Inferior parietal cortex (tissue), 1 donor: ENCODE results near the gene VPREB1.
"Not testable (repeated sequence)": the region's sequence is repeated elsewhere in the genome, so short reads cannot be mapped to it uniquely, and the experiment has no call there.

Source experiments
- DNase-seq: peaks from one replicate; pipeline ENCODE4 v3.0.0-alpha.2; 2016; ENCODE audit errors: extremely low spot score

The VPREB1 gene

GRCh38 chr22:22245935-22246525, 1.4 kb downstream of the VPREB1 start:
- DNase-seq = no peak

GRCh38 chr22:22246706-22247105, 2.1 kb downstream of the VPREB1 start:
- no peak for DNase-seq

GRCh38 chr22:22248878-22249277, 4.3 kb downstream of the VPREB1 start:
- no peak for DNase-seq

- DNase-seq = not testable (repeated sequence)
Measured at GRCh38 chr22:22250651-22251050, 6.1 kb downstream of the VPREB1 start.

GRCh38 chr22:22256133-22256532, 11.5 kb downstream of the VPREB1 start:
- not testable (repeated sequence) for DNase-seq

GRCh38 chr22:22258597-22259415, 14.2 kb downstream of the VPREB1 start:
- DNase-seq = not testable (repeated sequence)

- DNase-seq = not testable (repeated sequence)
Measured at GRCh38 chr22:22260169-22260568, 15.6 kb downstream of the VPREB1 start.

- not testable (repeated sequence) for DNase-seq
Measured at GRCh38 chr22:22260586-22260985, 16.0 kb downstream of the VPREB1 start.

- not testable (repeated sequence) for DNase-seq
Measured at GRCh38 chr22:22262332-22263074, 17.9 kb downstream of the VPREB1 start.

GRCh38 chr22:22263823-22264222, 19.2 kb downstream of the VPREB1 start:
- not testable (repeated sequence) for DNase-seq

GRCh38 chr22:22270036-22270676, 25.6 kb downstream of the VPREB1 start:
- not testable (repeated sequence) for DNase-seq

GRCh38 chr22:22277423-22277822, 32.8 kb downstream of the VPREB1 start:
- DNase-seq = not testable (repeated sequence)

GRCh38 chr22:22284962-22285756, 40.6 kb downstream of the VPREB1 start:
- DNase-seq = not testable (repeated sequence)

GRCh38 chr22:22286390-22287105, 42.0 kb downstream of the VPREB1 start:
- not testable (repeated sequence) for DNase-seq

GRCh38 chr22:22287106-22287626, 42.6 kb downstream of the VPREB1 start:
- not testable (repeated sequence) for DNase-seq

- DNase-seq = not testable (repeated sequence)
Measured at GRCh38 chr22:22289666-22290065, 45.1 kb downstream of the VPREB1 start.

GRCh38 chr22:22291129-22291806, 46.7 kb downstream of the VPREB1 start:
- DNase-seq = not testable (repeated sequence)

GRCh38 chr22:22292656-22293055, 48.1 kb downstream of the VPREB1 start:
- not testable (repeated sequence) for DNase-seq

- DNase-seq = not testable (repeated sequence)
Measured at GRCh38 chr22:22293436-22293835, 48.9 kb downstream of the VPREB1 start.
